ENCODE data around the gene DIPK1A. TPM values are rescaled to one million over a fixed set of nuclear protein-coding genes. Genes with fewer than 3 reads are reported as not detected.

Gene DIPK1A
- total RNA-seq, 2 donors from 2014 or later = 14.3 to 14.4 TPM

- Histone ChIP-seq H3K9me3 (no peaks in the 10 kb centered on the region), H3K27ac (peak overlapping the region; percentile 98), H3K36me3 (no peaks in the 10 kb centered on the region), H3K27me3 (no peaks in the 10 kb centered on the region), H3K9ac (ENCODE audit: low read depth in 2 of 2, low read length in 2 of 2) (peak overlapping the region; percentile 90 to 93), H3K4me3 (peak overlapping the region; percentile 91), H3K4me1 (peaks cover 7% of the 10 kb centered on the region)
- peak; percentile 61 for DNase-seq
- TF ChIP-seq CTCF (IDR thresholded peaks at IDR 0.05) = no peak
- intact Hi-C loops (cut with DNase I) = loop anchor here (2.0 kb wide), 1 partner anchor 103 kb away; no protein-coding TSS in a partner anchor
Observed at GRCh38 chr1:92961896-92962752, 862 bp upstream of the DIPK1A start.

GRCh38 chr1:92960395-92961130 is 699 bp downstream of the DIPK1A start:
- Histone ChIP-seq H3K4me1 (peaks cover 7% of the 10 kb centered on the region), H3K27me3 (no peaks in the 10 kb centered on the region), H3K9ac (ENCODE audit: low read depth in 2 of 2, low read length in 2 of 2) (peak overlapping the region; percentile 28 to 82), H3K27ac (peak overlapping the region; percentile 98), H3K4me3 (peak overlapping the region; percentile 91), H3K9me3 (no peaks in the 10 kb centered on the region), H3K36me3 (no peaks in the 10 kb centered on the region)
- intact Hi-C loops (cut with DNase I) = loop anchor here (2.0 kb wide), 1 partner anchor 102 kb away; no protein-coding TSS in a partner anchor
- TF ChIP-seq CTCF (IDR thresholded peaks at IDR 0.05) = peak; percentile 48
- peak; percentile 76 for DNase-seq

GRCh38 chr1:92958203-92958970 is 2.9 kb downstream of the DIPK1A start:
- no peak for TF ChIP-seq CTCF (IDR thresholded peaks at IDR 0.05)
- intact Hi-C loops (cut with DNase I) = no loop called here
- DNase-seq = no peak
- peaks cover 7% of the 10 kb centered on the region for H3K4me1 ChIP-seq
- H3K9ac ChIP-seq (ENCODE audit: low read depth in 2 of 2, low read length in 2 of 2) = no peak overlapping the region
- no peaks in the 10 kb centered on the region for H3K9me3 ChIP-seq
- no peak overlapping the region for H3K4me3 ChIP-seq
- no peak overlapping the region for H3K27ac ChIP-seq
- H3K27me3 ChIP-seq = no peaks in the 10 kb centered on the region
- H3K36me3 ChIP-seq = no peaks in the 10 kb centered on the region

GRCh38 chr1:92957030-92957734 is 4.1 kb downstream of the DIPK1A start:
- H3K9me3 ChIP-seq = no peaks in the 10 kb centered on the region
- no peak overlapping the region for H3K4me3 ChIP-seq
- no peak overlapping the region for H3K9ac ChIP-seq (ENCODE audit: low read depth in 2 of 2, low read length in 2 of 2)
- H3K27me3 ChIP-seq = no peaks in the 10 kb centered on the region
- H3K27ac ChIP-seq = no peak overlapping the region
- no peak for TF ChIP-seq CTCF (IDR thresholded peaks at IDR 0.05)
- no peak for DNase-seq
- H3K4me1 ChIP-seq = peaks cover 7% of the 10 kb centered on the region
- no peaks in the 10 kb centered on the region for H3K36me3 ChIP-seq
- intact Hi-C loops (cut with DNase I) = no loop called here

Data from colonic mucosa (tissue), 4 donors.